GM19438 (cell line): ENCODE measurements around the gene TRDN.

Experiments
- ATAC-seq: cut with Tn5 transposase; IDR thresholded peaks from one replicate; pipeline ENCODE4 v1.9.1; 2021; ENCODE audit warnings: low read depth; ENCODE audit not compliant: unreplicated experiment

The TRDN gene

DNA sequence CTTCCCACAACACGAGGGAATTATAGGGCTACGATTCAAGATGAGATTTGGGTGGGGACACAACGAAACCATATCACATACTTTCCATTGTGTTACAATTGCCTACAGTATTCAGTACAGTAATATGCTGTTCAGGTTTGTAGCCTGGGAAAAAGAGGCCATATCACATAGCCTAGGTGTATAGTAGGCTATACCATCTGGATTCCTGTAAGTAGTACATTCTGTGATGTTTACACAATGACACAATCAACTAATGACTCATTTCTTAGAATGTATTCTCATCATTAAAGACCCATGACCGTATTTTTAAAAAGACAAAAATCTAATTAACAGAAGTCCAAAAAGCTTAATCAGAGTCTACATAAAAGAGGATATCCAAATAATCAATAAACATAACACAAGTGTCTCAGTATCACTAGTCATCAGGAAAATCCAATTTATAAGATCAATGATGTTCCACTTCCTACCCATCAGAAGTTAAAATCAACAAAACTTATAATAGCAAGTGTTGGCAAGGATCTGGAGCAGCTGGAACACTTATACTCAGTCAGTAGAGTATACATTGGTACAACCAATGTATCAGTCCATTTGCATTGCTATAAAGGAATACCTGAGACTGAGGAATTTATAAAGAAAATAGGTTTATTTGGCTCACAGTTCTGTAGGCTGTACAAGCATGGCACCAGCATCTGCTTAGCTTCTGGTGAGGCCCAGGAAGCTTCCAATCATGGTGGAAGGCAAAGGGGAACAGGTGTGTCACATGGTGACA lies 424.8 kb downstream of the TRDN start:
- no peak for ATAC-seq

DNA sequence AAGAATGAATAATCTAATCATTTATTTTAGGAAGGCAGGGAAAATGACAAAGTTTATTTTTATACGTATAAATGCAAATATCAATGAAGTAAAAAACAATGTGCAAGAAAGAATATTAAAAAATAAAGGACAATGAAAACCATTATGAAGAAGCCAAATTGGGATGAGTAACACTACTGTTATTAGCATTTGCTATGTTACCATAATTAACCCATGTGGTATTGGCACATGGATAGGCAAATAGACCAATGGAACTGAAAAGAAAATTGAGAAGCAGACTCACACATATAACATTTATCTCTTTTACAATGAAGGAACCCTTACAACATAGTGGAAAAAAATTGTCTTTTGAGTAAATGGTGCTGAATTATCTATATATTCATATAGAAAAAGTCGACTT lies 426.1 kb downstream of the TRDN start:
- ATAC-seq = no peak

DNA sequence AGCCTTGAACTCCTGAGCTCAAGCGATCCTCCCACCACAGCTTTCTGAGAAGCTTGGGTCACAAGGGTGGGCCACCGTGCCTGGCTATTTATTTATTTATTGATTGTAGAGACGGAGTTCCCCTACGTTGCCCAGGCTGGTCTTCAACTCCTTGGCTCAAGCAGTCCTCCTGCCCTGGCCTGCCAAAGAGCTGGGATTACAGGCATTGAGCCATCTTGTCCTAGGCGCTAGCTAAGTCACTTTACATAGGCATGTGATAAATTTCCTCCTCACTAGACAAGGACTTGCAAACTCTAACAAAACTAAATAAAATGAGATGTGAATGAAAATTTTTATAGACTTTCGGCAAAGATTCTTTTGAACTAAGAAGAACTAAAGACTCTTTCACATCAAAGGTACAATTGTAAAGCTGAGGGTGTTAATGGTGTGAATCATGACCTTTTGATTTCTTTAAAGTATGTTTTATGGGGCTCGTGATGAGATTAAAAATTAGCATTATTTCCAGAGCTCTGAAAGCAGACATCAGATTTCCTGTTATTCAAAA lies 428.7 kb downstream of the TRDN start:
- ATAC-seq = no peak

DNA sequence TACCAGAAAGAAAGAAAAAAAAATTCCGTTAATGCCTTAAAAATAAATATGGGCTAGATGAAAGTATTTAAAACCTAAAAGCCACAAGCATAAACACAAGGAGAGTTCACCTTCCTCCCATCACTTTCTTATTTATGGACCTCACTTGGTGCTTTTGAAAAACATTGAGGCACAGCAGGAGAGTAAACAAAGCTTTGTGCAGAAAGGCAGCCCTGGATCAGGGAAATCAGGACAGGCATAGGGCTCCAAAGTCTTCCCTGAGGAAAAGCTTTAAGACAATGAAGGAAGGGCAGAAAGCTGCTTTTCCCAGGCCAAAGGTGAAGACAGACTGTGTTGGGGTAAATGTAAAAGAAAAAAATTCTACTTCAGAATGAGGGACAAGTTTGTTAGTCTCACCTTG lies 432.8 kb downstream of the TRDN start:
- no peak for ATAC-seq

DNA sequence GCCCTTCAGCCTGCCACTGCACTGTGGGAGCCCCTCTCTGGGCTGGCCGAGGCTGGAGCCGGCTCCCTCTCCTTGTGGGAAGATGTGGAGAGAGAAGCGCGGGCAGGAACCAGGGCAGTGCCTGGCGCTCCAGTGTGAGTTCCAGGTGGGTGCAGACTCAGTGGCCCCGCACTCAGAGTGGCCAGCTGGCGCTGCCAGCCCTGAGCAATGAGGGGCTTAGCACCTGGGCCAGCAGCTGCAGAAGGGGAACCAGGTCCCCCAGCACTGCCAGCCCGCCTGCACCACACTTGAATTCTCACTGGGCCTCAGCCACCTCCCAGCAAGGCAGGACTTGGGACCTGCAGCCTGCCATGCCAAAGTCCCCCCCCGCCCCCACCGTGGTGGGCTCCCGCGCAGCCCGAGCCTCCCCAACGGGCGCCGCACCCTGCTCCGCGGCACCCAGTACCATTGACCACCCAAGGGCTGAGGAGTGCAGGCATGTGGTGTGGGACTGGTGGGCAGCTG lies 434.8 kb downstream of the TRDN start:
- ATAC-seq = no peak

DNA sequence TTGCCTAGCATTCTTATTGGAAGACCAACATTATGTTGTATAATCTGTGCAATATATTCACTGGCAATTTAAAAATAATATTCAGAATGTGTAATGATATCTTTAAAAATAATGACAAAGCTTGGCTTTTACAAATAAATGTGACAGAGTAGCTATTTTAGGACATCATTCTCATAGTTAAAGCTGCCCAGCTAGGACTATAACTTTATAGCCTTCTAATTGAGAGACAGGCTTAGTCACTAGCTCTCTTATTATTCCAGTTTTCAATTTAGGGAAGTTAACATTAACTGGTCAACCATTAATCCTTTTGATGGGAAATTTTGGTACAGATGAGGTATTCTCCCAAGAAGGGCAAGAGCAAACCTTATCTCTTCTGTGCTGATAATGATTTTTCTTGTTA lies 443.5 kb downstream of the TRDN start:
- no peak for ATAC-seq

DNA sequence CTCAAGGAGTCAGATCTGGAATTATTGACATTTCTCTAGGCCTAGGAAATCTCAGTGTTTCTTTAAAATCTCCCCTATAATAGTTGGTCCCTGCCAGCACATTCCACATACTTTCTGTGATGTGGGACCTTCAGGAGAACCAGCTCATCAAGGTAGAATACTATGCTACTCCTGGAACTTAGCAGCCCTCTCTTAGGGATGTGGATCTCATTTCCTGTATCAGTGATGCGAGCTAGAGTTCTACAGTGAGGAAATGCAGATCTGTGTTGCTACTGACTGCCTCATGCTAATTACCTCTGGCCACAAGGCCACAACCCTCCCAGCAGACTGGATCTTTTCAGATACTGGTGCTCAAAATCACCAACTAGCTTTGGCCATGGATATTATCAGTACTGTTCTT lies 446.9 kb downstream of the TRDN start:
- ATAC-seq = no peak

DNA sequence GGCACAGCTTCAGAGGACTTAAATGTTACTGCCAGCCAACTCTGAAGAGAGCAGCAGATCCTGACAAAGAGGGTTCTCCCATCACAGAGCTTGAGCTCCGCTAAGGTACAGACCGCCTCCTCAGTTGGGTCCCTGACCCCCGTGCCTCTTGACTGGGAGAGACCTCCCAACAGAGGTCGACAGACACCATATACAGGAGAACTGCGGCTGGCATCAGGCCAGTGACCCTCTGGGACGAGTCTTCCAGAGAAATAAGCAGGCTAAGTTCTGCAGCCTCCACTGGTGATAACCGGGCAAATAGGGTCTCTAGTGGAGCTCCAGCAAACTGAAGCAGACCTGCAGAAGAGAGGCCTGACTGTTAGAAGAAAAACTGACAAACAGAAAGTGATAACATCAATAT lies 453.8 kb downstream of the TRDN start:
- no peak for ATAC-seq

DNA sequence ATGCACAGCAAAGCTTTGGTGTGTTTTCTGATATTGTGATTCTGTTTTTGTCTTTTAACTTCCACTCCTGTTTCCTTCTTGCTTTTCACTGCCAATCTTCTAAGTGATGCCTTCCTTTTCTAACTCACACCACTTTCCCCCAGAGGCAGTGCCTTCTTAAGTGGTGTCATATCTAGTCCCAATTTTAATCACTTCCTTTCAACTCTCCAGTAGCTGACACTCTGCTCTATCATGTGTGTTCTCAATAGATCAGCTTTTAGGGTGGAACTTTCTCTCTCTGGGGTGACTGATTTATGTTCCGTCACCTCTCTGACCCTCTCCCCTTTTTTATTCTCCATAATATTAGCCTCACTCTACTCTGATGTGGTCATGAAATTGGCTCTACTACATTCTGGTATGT lies 460.0 kb downstream of the TRDN start:
- no peak for ATAC-seq

DNA sequence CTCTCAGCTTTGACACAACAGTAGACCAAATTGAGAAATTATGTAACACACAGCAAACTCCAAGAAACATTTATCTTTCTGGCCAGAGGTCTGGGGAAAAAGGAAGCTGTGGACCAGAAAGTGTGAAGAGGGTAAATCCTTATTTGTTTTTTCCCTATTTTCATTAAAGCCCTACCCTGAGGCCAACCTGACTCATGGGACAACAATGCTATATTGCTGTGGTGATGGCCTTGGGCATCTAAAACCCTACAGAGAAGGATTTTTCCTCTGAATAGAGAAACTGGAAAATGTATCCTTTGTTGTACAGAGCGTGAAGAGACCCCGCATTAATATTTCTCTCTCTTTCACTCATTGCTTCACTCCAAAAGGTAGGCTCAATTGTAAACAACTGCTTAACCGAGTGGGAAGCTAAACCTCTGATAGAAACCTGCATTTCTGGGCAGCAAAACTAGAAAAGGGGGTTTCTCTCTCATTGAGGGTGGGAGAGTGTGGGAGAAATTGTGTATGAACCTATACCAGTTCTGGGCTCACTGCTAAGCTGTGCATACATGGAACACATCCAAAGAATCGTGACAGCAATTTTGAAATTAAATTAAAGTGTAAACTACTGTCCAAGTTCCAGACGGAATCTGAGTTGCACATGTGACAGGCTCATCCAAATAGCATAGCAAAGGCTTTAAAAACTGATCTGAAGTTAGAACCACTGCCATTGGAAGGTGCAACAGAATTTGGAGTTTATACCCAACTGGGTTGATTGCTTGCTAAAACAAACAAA lies 465.2 kb downstream of the TRDN start:
- ATAC-seq = no peak

DNA sequence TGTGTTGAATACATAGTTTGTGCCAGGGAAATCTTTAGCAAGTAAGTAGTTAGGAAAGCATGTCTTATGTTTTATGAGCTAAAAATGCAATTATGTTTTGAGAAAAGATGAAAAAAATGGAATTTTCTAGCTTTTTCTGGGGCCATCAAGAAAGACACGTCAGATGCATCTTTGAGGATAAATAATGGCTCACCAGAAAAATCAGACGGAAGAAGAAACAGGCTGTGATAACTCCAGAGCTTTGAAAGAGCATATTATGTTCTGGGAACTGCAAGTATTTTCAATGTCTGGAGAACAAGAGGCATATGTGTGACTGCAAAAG lies 467.0 kb downstream of the TRDN start:
- ATAC-seq = no peak

DNA sequence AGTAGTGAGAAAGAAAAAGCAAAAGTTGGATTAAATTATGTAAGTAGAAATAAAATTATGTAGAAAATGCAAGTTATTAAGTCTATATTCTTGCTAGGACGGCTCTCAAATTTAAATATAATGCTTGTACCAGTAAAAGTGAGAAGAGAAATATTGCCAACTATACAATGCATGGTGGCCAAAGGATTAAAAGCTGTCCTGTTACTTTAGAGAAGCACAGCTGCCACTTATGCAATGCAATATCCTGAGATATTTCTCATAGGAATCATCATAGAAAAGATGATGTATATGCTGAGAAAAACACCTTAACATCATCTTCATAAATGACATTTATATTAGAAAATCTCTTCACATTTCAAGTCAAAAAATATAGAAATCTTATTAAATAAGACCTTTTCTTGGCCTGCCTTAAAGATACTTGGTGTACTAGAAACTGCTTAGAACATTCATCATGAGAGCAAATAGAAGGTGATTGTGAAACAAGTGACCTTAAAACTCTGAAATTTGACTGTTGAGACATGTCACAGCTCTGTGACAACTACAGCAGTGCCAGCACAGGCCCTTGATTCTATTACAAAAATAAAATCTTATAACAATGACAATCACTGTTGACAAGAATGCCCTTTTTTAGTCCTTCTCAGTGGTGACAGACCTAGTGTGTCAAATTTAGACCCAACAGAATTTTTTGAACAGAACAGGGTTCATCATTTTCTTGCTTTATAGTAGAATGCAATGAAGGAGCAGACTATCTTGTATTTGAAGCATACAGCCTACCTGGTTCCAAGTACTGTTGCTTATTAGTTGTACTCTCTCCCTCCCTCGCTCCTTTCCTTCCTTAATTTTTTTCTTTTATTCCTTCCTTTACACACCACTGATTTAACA lies 467.6 kb downstream of the TRDN start:
- no peak for ATAC-seq

DNA sequence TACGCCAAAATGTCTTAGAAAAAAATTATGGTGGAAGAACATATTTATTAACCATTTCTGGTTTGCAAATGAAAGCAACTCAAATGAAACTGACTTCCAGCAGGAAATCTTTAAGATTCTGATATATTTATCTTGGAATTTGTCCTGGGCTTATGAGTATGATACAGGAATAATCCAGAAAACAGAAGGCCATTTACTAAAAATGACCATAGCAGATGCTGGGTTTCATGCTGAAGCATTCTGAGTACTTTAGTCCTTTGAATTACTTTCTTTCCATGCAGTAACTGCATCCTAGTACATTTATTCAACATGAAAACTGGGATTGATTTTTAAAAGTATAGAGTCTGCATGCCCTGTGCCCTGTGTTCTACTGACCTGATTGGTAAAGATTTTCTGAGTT lies 468.3 kb downstream of the TRDN start:
- no peak for ATAC-seq
